ENCODE results near the gene IP6K2. TPM values are rescaled to one million over a fixed set of nuclear protein-coding genes. Genes with fewer than 3 reads are reported as not detected.
"Not testable (repeated sequence)": the region's sequence is repeated elsewhere in the genome, so short reads cannot be mapped to it uniquely, and the experiment has no call there.

IP6K2 gene
- total and polyA plus RNA-seq, 10 donors = 62.1 to 105 (median 77.0) TPM

DNA sequence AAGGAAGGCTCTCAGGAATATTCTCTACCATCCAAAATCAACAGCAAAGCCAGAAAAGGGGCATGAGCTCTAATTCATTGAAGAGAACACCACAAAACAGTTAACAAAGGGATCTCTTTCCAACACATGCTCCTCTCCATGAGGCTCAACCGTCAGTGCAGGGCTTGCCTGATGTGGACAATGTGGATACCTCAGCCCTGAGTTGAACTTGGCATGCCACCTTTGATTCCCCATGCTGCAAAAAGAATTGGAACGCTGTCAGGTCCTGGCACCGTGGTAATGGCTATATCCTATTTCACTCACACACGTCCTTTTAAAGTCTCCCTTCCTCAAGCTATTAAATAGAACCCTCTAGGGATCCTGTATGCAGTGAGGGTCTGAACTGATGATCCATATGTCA, 30.7 kb upstream of the IP6K2 start:
- Histone ChIP-seq H3K9me3 (no peaks in the 10 kb centered on the region), H3K4me1 (peaks cover 0 to 6% (median 0%) of the 10 kb centered on the region in 6 donors), H3K36me3 (peaks cover 0 to 69% (median 36%) of the 10 kb centered on the region in 6 donors), H3K27me3 (replicated peaks in 1 of 7) (no peaks in the 10 kb centered on the region), H3K4me3 (no peak overlapping the region), H3K27ac (peak overlapping the region in 3 of 8 donors; percentile 13 to 66 (median 44))
- no peak for DNase-seq
- 87 to 94% (median 89%) methylated on average over 4 of the region's 4 CpGs for WGBS, 5 donors
- no peak for TF ChIP-seq POLR2A (IDR thresholded peaks at IDR 0.05)
- TF ChIP-seq, protein P1, sequence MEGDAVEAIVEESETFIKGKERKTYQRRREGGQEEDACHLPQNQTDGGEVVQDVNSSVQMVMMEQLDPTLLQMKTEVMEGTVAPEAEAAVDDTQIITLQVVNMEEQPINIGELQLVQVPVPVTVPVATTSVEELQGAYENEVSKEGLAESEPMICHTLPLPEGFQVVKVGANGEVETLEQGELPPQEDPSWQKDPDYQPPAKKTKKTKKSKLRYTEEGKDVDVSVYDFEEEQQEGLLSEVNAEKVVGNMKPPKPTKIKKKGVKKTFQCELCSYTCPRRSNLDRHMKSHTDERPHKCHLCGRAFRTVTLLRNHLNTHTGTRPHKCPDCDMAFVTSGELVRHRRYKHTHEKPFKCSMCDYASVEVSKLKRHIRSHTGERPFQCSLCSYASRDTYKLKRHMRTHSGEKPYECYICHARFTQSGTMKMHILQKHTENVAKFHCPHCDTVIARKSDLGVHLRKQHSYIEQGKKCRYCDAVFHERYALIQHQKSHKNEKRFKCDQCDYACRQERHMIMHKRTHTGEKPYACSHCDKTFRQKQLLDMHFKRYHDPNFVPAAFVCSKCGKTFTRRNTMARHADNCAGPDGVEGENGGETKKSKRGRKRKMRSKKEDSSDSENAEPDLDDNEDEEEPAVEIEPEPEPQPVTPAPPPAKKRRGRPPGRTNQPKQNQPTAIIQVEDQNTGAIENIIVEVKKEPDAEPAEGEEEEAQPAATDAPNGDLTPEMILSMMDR (IDR thresholded peaks at IDR 0.05 in 8 of 11, conservative IDR thresholded peaks at IDR 0.05 in 3 of 11) = no peak
- no peak for TF ChIP-seq POLR2AphosphoS5 (IDR thresholded peaks at IDR 0.05)
- intact Hi-C loops (cut with DNase I; ENCODE audit: low total_unique reads) = no loop called here

DNA sequence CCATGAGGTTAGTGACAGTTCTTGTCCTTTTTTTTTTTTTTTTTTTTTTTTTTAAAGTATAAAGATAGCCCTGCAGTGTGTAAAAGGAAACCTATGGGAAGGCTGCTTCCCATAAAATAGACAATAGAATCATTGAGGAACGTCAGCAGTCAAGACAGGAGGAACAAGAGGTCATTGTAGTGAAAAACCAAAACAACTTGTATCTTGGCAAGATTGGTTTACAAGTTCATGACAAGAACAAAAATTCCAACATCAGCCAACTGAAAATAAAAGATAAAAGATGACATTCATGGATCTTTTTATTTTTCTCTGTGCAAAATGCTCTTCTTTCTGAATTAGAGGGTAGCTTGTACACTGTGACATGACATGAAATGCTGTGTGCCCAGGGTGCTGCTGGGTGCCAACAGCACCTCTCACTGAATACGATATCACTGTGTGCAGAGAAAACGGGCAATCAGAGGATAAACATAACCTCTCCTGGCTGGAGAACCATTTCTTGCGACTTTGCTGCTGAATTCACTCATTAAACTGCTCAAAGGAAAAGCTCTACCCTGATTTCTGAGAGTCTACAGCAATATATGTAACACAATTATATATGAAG, 30.1 kb upstream of the IP6K2 start:
- TF ChIP-seq, protein P1 (IDR thresholded peaks at IDR 0.05 in 8 of 11, conservative IDR thresholded peaks at IDR 0.05 in 3 of 11) = no peak
- no peak for TF ChIP-seq POLR2A (IDR thresholded peaks at IDR 0.05)
- no peak for TF ChIP-seq POLR2AphosphoS5 (IDR thresholded peaks at IDR 0.05)
- 73 to 89% (median 87%) methylated on average over 4 of the region's 4 CpGs for WGBS, 5 donors
- Histone ChIP-seq H3K4me1 (peaks cover 0 to 6% (median 0%) of the 10 kb centered on the region in 6 donors), H3K9me3 (no peaks in the 10 kb centered on the region), H3K36me3 (peaks cover 0 to 63% (median 32%) of the 10 kb centered on the region in 6 donors), H3K27me3 (replicated peaks in 1 of 7) (no peaks in the 10 kb centered on the region), H3K27ac (peak overlapping the region in 2 of 8 donors; percentile 13 to 66), H3K4me3 (no peak overlapping the region)
- no peak for DNase-seq
- intact Hi-C loops (cut with DNase I; ENCODE audit: low total_unique reads) = no loop called here

GRCh38 chr3:48743773-48744172, 26.8 kb upstream of the IP6K2 start:
- intact Hi-C loops (cut with DNase I; ENCODE audit: low total_unique reads) = no loop called here
- Histone ChIP-seq H3K27me3 (replicated peaks in 1 of 7) (no peaks in the 10 kb centered on the region), H3K36me3 (peaks cover 0 to 29% (median 9%) of the 10 kb centered on the region in 6 donors), H3K9me3 (no peaks in the 10 kb centered on the region), H3K27ac (no peak overlapping the region), H3K4me3 (no peak overlapping the region), H3K4me1 (peaks cover 12 to 29% (median 23%) of the 10 kb centered on the region in 6 donors)
- WGBS, 5 donors = 72 to 89% (median 82%) methylated on average over 7 of the region's 7 CpGs
- no peak for DNase-seq
- TF ChIP-seq POLR2AphosphoS5 (IDR thresholded peaks at IDR 0.05) (no peak), POLR2A (IDR thresholded peaks at IDR 0.05) (no peak)
- TF ChIP-seq, protein P1 (IDR thresholded peaks at IDR 0.05 in 8 of 11, conservative IDR thresholded peaks at IDR 0.05 in 3 of 11) = no peak

- Histone ChIP-seq H3K27ac (peak overlapping the region in 4 of 8 donors; percentile 52 to 80 (median 74)), H3K4me1 (peaks cover 21 to 51% (median 38%) of the 10 kb centered on the region in 6 donors)
- H3K4me3 ChIP-seq; H3K27me3 ChIP-seq (replicated peaks in 1 of 7); intact Hi-C loops (cut with DNase I; ENCODE audit: low total_unique reads); H3K36me3 ChIP-seq; DNase-seq; H3K9me3 ChIP-seq: not testable (repeated sequence)
- WGBS, 5 donors = 95 to 97% (median 96%) methylated on average over 10 of the region's 10 CpGs
Observed at GRCh38 chr3:48741226-48741625, 24.2 kb upstream of the IP6K2 start.
